WTC11 (cell line): ENCODE measurements around the gene SYNDIG1.

Source experiments
- ATF3 ChIP-seq: sonication (generic); formaldehyde crosslinking; conservative IDR thresholded peaks from 2 replicates; pipeline ENCODE4 v1.8.1; 2022; ENCODE audit warnings: mild to moderate bottlenecking, missing genetic modification reagents
- CREB1 ChIP-seq: sonication (generic); formaldehyde crosslinking; IDR thresholded peaks from 2 replicates; pipeline ENCODE4 v1.8.0; 2023; ENCODE audit warnings: mild to moderate bottlenecking, missing genetic modification reagents
- CTCF ChIP-seq: fragments of 200-600 bp; IDR thresholded peaks from 2 replicates; pipeline ENCODE4 v1.8.0; 2022; ENCODE audit warnings: antibody characterized with exemption
- E2F4 ChIP-seq: sonication (generic); formaldehyde crosslinking; IDR thresholded peaks from 2 replicates; pipeline ENCODE4 v1.8.1; 2022; ENCODE audit warnings: low read depth, mild to moderate bottlenecking, moderate library complexity, missing genetic modification reagents, borderline replicate concordance
- TP53 ChIP-seq: sonication (generic); formaldehyde crosslinking; IDR thresholded peaks from 2 replicates; pipeline ENCODE4 v1.8.1; 2023; ENCODE audit warnings: mild to moderate bottlenecking, missing genetic modification reagents
- ZNF121 ChIP-seq: sonication (generic); formaldehyde crosslinking; IDR thresholded peaks from 2 replicates; pipeline ENCODE4 v1.8.0; 2023; ENCODE audit warnings: missing genetic modification reagents
- ZNF232 ChIP-seq: sonication (generic); formaldehyde crosslinking; IDR thresholded peaks from 2 replicates; pipeline ENCODE4 v1.8.0; 2022; ENCODE audit warnings: mild to moderate bottlenecking, missing genetic modification reagents
- TF ChIP-seq, protein P1 (sequence below): sonication (generic); formaldehyde crosslinking; IDR thresholded peaks from 2 replicates; pipeline ENCODE4 v1.8.0; 2022; ENCODE audit warnings: missing genetic modification reagents

DNA sequence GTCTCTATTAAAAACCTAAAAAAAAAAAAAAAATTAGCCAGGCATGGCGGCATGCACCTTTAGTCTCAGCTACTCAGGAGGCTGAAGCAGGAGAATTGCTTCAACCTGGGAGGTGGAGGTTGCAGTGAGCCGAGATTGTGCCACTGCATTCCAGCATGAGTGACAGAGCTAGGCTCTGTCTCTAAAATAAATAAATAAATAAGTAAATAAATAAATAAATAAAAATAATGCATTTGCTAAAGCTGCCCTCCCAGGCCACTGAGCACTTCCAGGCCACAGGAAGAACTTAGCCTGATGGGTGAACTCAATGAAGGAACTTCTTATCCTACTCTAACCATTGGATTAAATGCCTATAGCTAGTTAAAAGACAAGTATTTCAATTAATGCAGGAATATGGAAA lies 104.9 kb downstream of the SYNDIG1 start:
- TF ChIP-seq TP53 (CRISPR knock-in tag) (no peak), CTCF (no peak), ZNF121 (no peak), ATF3 (CRISPR knock-in tag) (no peak), CREB1 (CRISPR knock-in tag) (no peak), ZNF232 (no peak), E2F4 (CRISPR knock-in tag) (no peak)
- TF ChIP-seq, protein P1, sequence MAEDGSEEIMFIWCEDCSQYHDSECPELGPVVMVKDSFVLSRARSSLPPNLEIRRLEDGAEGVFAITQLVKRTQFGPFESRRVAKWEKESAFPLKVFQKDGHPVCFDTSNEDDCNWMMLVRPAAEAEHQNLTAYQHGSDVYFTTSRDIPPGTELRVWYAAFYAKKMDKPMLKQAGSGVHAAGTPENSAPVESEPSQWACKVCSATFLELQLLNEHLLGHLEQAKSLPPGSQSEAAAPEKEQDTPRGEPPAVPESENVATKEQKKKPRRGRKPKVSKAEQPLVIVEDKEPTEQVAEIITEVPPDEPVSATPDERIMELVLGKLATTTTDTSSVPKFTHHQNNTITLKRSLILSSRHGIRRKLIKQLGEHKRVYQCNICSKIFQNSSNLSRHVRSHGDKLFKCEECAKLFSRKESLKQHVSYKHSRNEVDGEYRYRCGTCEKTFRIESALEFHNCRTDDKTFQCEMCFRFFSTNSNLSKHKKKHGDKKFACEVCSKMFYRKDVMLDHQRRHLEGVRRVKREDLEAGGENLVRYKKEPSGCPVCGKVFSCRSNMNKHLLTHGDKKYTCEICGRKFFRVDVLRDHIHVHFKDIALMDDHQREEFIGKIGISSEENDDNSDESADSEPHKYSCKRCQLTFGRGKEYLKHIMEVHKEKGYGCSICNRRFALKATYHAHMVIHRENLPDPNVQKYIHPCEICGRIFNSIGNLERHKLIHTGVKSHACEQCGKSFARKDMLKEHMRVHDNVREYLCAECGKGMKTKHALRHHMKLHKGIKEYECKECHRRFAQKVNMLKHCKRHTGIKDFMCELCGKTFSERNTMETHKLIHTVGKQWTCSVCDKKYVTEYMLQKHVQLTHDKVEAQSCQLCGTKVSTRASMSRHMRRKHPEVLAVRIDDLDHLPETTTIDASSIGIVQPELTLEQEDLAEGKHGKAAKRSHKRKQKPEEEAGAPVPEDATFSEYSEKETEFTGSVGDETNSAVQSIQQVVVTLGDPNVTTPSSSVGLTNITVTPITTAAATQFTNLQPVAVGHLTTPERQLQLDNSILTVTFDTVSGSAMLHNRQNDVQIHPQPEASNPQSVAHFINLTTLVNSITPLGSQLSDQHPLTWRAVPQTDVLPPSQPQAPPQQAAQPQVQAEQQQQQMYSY (CRISPR knock-in tag), result no peak
